HG02571 (cell line): ENCODE data around the gene ZNF497.

Source experiments
- ATAC-seq: cut with Tn5 transposase; IDR thresholded peaks from one replicate; pipeline ENCODE4 v1.9.1; 2021; ENCODE audit warnings: mild to moderate bottlenecking, moderate library complexity; ENCODE audit not compliant: unreplicated experiment

Gene ZNF497

GRCh38 chr19:58372311-58373133, 10.0 kb upstream of the ZNF497 start:
- no peak for ATAC-seq

- no peak for ATAC-seq
Measured at GRCh38 chr19:58368561-58369360, 6.2 kb upstream of the ZNF497 start.

- ATAC-seq, result no peak
Measured at GRCh38 chr19:58367698-58368454, 5.3 kb upstream of the ZNF497 start.

- no peak for ATAC-seq
Measured at GRCh38 chr19:58366585-58367430, 4.3 kb upstream of the ZNF497 start.

- ATAC-seq, result no peak
Measured at GRCh38 chr19:58364146-58364545, 1.6 kb upstream of the ZNF497 start.

GRCh38 chr19:58361900-58362271, 665 bp downstream of the ZNF497 start:
- ATAC-seq, result peak; percentile 5

- no peak for ATAC-seq
Measured at GRCh38 chr19:58357481-58358145, 4.9 kb downstream of the ZNF497 start.

GRCh38 chr19:58356766-58357480, 5.6 kb downstream of the ZNF497 start:
- no peak for ATAC-seq

GRCh38 chr19:58355908-58356765, 6.4 kb downstream of the ZNF497 start:
- no peak for ATAC-seq

GRCh38 chr19:58355215-58355796, 7.2 kb downstream of the ZNF497 start:
- no peak for ATAC-seq

GRCh38 chr19:58354478-58355030, 8.0 kb downstream of the ZNF497 start:
- no peak for ATAC-seq

- no peak for ATAC-seq
Measured at GRCh38 chr19:58353717-58354477, 8.7 kb downstream of the ZNF497 start.

- ATAC-seq, result no peak
Measured at GRCh38 chr19:58352760-58353671, 9.5 kb downstream of the ZNF497 start, which contains the start of gene A1BG. TSS of gene A1BG (minus strand) at chr19:58353492. CDS start at chr19:58353437, 55 bp downstream.

GRCh38 chr19:58351990-58352755, 10.4 kb downstream of the ZNF497 start:
- ATAC-seq, result no peak

GRCh38 chr19:58351558-58351878, 11.0 kb downstream of the ZNF497 start:
- ATAC-seq, result no peak
